Neural progenitor cell (in vitro differentiated cells): Measurements from ENCODE around the gene NFE2L3. TPM values are rescaled to one million over a fixed set of nuclear protein-coding genes. Genes with fewer than 3 reads are reported as not detected.
"Not testable (repeated sequence)": the region's sequence is repeated elsewhere in the genome, so short reads cannot be mapped to it uniquely, and the experiment has no call there.

Experiments
- DNase-seq: peaks from one replicate; pipeline ENCODE4 v3.0.0-alpha.2; 2016; ENCODE audit warnings: low spot score
- H2AFZ ChIP-seq: fragments of 200-600 bp; sonication (generic); replicated peaks from 2 replicates; pipeline ENCODE4 v1.6.1; 2016; ENCODE audit warnings: antibody characterized with exemption
- H3F3A ChIP-seq: fragments of 200-600 bp; sonication (generic); 2 replicates; pipeline ENCODE4 v1.6.1; 2016; ENCODE audit warnings: antibody characterized with exemption, low read depth
- H3K27ac ChIP-seq: fragments of 200-600 bp; sonication (generic); 2 replicates; pipeline ENCODE4 v1.5.1; 2016; ENCODE audit warnings: mild to moderate bottlenecking
- H3K27me3 ChIP-seq: fragments of 200-600 bp; sonication (generic); 2 replicates; pipeline ENCODE4 v1.6.1; 2016; ENCODE audit warnings: mild to moderate bottlenecking, moderate library complexity
- H3K36me3 ChIP-seq: fragments of 200-600 bp; sonication (generic); 2 replicates; pipeline ENCODE4 v1.5.1; 2016
- H3K4me1 ChIP-seq: fragments of 200-600 bp; sonication (generic); 2 replicates; pipeline ENCODE4 v1.6.1; 2016; ENCODE audit warnings: mixed run types
- H3K4me2 ChIP-seq: fragments of 200-600 bp; sonication (generic); 2 replicates; pipeline ENCODE4 v1.6.1; 2016
- H3K4me3 ChIP-seq: fragments of 200-600 bp; sonication (generic); 2 replicates; pipeline ENCODE4 v1.5.1; 2016
- H3K79me2 ChIP-seq: fragments of 200-600 bp; sonication (generic); 2 replicates; pipeline ENCODE4 v1.6.1; 2016; ENCODE audit warnings: low read depth
- H3K9ac ChIP-seq: fragments of 200-600 bp; sonication (generic); 2 replicates; pipeline ENCODE4 v1.6.1; 2016
- H3K9me3 ChIP-seq: fragments of 200-600 bp; sonication (generic); 2 replicates; pipeline ENCODE4 v1.5.1; 2016; ENCODE audit warnings: low read depth
- H4K20me1 ChIP-seq: fragments of 200-600 bp; sonication (generic); 2 replicates; pipeline ENCODE4 v1.6.1; 2016; ENCODE audit warnings: low read depth
- H3K27ac Mint-ChIP-seq: 3 replicates; pipeline ENCODE4 v1.8.0; 2021; ENCODE audit warnings: mixed read lengths
- H3K27me3 Mint-ChIP-seq: 2 replicates; pipeline ENCODE4 v1.8.0; 2022; ENCODE audit warnings: low read depth, mild to moderate bottlenecking, inconsistent platforms, moderate library complexity, mixed read lengths; ENCODE audit not compliant: insufficient read depth
- H3K36me3 Mint-ChIP-seq: 3 replicates; pipeline ENCODE4 v1.8.0; 2021; ENCODE audit warnings: mixed read lengths
- H3K4me1 Mint-ChIP-seq: 3 replicates; pipeline ENCODE4 v1.8.0; 2021; ENCODE audit warnings: mixed read lengths
- H3K4me3 Mint-ChIP-seq: 3 replicates; pipeline ENCODE4 v1.8.0; 2021; ENCODE audit warnings: mild to moderate bottlenecking, moderate library complexity, mixed read lengths
- H3K9me3 Mint-ChIP-seq: 3 replicates; pipeline ENCODE4 v1.8.0; 2020; ENCODE audit warnings: mixed read lengths
- CTCF ChIP-seq: fragments of 200-600 bp; sonication (generic); IDR thresholded peaks from 2 replicates; pipeline ENCODE4 v1.5.1; 2017; ENCODE audit warnings: antibody characterized with exemption, mild to moderate bottlenecking
- EZH2 ChIP-seq: fragments of 200-600 bp; sonication (generic); IDR thresholded peaks from 2 replicates; pipeline ENCODE4 v1.6.1; 2017; ENCODE audit warnings: antibody characterized with exemption, mild to moderate bottlenecking, moderate library complexity
- EZH2phosphoT487 ChIP-seq: fragments of 200-600 bp; sonication (generic); IDR thresholded peaks from 2 replicates; pipeline ENCODE4 v1.6.1; 2017; ENCODE audit warnings: antibody characterized with exemption
- total RNA-seq: library from RNA; depleted of rRNA; stranded (reverse); fragments of >200 nt; gene quantifications from 2 replicates; pipeline ENCODE4 v1.2.3, GENCODE V29; 2015; ENCODE audit warnings: low replicate concordance

NFE2L3 gene
- total RNA-seq, 1 donor from 2014 or later = 6.2 TPM

GRCh38 chr7:26192485-26193087, 40.6 kb downstream of the NFE2L3 start:
- H3K4me1 ChIP-seq = peaks cover 38% of the 10 kb centered on the region
- H3K4me3 ChIP-seq = no peak overlapping the region
- no peaks in the 10 kb centered on the region for H3K9me3 Mint-ChIP-seq
- peaks cover 93% of the 10 kb centered on the region for H3K79me2 ChIP-seq
- no peak overlapping the region for H2AFZ ChIP-seq
- H4K20me1 ChIP-seq = peaks cover 100% of the 10 kb centered on the region
- TF ChIP-seq EZH2 (no peak), CTCF (no peak), EZH2phosphoT487 (no peak)
- H3K27me3 ChIP-seq = no peaks in the 10 kb centered on the region
- H3K9me3 ChIP-seq = no peaks in the 10 kb centered on the region
- DNase-seq = no peak
- H3K36me3 Mint-ChIP-seq = peaks cover 81% of the 10 kb centered on the region
- H3K36me3 ChIP-seq = peaks cover 74% of the 10 kb centered on the region
- H3K4me2 ChIP-seq = peak overlapping the region; percentile 20
- H3K4me3 Mint-ChIP-seq = peak overlapping the region; percentile 14
- no peak overlapping the region for H3K27ac ChIP-seq
- H3K27ac Mint-ChIP-seq = no peak overlapping the region
- H3K27me3 Mint-ChIP-seq = peaks cover 12% of the 10 kb centered on the region
- H3K4me1 Mint-ChIP-seq = peaks cover 60% of the 10 kb centered on the region
- no peak overlapping the region for H3K9ac ChIP-seq
- H3F3A ChIP-seq = peaks cover 98% of the 10 kb centered on the region

- peak overlapping the region; percentile 57 for H3K27ac Mint-ChIP-seq
- H3K4me1 Mint-ChIP-seq = peaks cover 60% of the 10 kb centered on the region
These were observed 41.6 kb downstream of the NFE2L3 start for GRCh38 chr7:26193432-26194207.

GRCh38 chr7:26194764-26195163, 42.8 kb downstream of the NFE2L3 start:
- peaks cover 100% of the 10 kb centered on the region for H3K79me2 ChIP-seq
- H3K9me3 ChIP-seq, H3K27me3 ChIP-seq, H3K9ac ChIP-seq, H2AFZ ChIP-seq, DNase-seq, H3K4me3 Mint-ChIP-seq, H3K27ac Mint-ChIP-seq, H3K27ac ChIP-seq, H3K9me3 Mint-ChIP-seq, H3K4me3 ChIP-seq: not testable (repeated sequence)
- Mint-ChIP-seq H3K27me3 (peaks cover 12% of the 10 kb centered on the region), H3K4me1 (peaks cover 56% of the 10 kb centered on the region), H3K36me3 (peaks cover 85% of the 10 kb centered on the region)
- H4K20me1 ChIP-seq = peaks cover 100% of the 10 kb centered on the region
- peaks cover 97% of the 10 kb centered on the region for H3F3A ChIP-seq
- H3K4me2 ChIP-seq = peak overlapping the region; percentile 96
- H3K4me1 ChIP-seq = peaks cover 38% of the 10 kb centered on the region
- peaks cover 78% of the 10 kb centered on the region for H3K36me3 ChIP-seq

More at GRCh38 chr7:26193432-26194207, 41.6 kb downstream of the NFE2L3 start:
- DNase-seq = no peak
- TF ChIP-seq EZH2 (no peak), CTCF (no peak), EZH2phosphoT487 (no peak)
- Mint-ChIP-seq H3K27me3 (peaks cover 12% of the 10 kb centered on the region), H3K9me3 (no peaks in the 10 kb centered on the region), H3K36me3 (peaks cover 83% of the 10 kb centered on the region), H3K4me3 (peak overlapping the region; percentile 33)
- Histone ChIP-seq H3K27ac (peak overlapping the region; percentile 24), H3K36me3 (peaks cover 80% of the 10 kb centered on the region), H3K9me3 (no peaks in the 10 kb centered on the region), H3K79me2 (peaks cover 100% of the 10 kb centered on the region), H3K27me3 (no peaks in the 10 kb centered on the region), H3K4me2 (peak overlapping the region; percentile 96), H3K4me1 (peaks cover 38% of the 10 kb centered on the region), H2AFZ (no peak overlapping the region), H3K9ac (no peak overlapping the region), H3K4me3 (peak overlapping the region; percentile 5), H4K20me1 (peaks cover 100% of the 10 kb centered on the region), H3F3A (peaks cover 97% of the 10 kb centered on the region)

- H2AFZ ChIP-seq = no peak overlapping the region
- Mint-ChIP-seq H3K36me3 (peaks cover 85% of the 10 kb centered on the region), H3K9me3 (no peaks in the 10 kb centered on the region), H3K4me1 (peaks cover 54% of the 10 kb centered on the region), H3K4me3 (no peak overlapping the region), H3K27me3 (peaks cover 12% of the 10 kb centered on the region), H3K27ac (no peak overlapping the region)
- no peak for DNase-seq
- no peak overlapping the region for H3K27ac ChIP-seq
- no peak overlapping the region for H3K9ac ChIP-seq
- H3K4me2 ChIP-seq = peak overlapping the region; percentile 96
- peaks cover 100% of the 10 kb centered on the region for H3K79me2 ChIP-seq
- TF ChIP-seq CTCF = no peak
- TF ChIP-seq EZH2phosphoT487 = no peak
- no peak for TF ChIP-seq EZH2
- H3K9me3 ChIP-seq = no peaks in the 10 kb centered on the region
- peaks cover 75% of the 10 kb centered on the region for H3K36me3 ChIP-seq
- peak overlapping the region; percentile 91 for H3K4me3 ChIP-seq
- H3K27me3 ChIP-seq = no peaks in the 10 kb centered on the region
- peaks cover 38% of the 10 kb centered on the region for H3K4me1 ChIP-seq
- peaks cover 97% of the 10 kb centered on the region for H4K20me1 ChIP-seq
- H3F3A ChIP-seq = peaks cover 97% of the 10 kb centered on the region
These were observed 43.2 kb downstream of the NFE2L3 start for GRCh38 chr7:26195182-26195581.
